Dendritic cell treated with granulocyte-macrophage colony-stimulating factor and Interleukin-4, amounts not matched to agents 40 ng/mL and 50 ng/mL, for 4 days (primary cell): Measurements from ENCODE around the gene EXOC4.
"Not testable (repeated sequence)": the region's sequence is repeated elsewhere in the genome, so short reads cannot be mapped to it uniquely, and the experiment has no call there.

Experiments
- H3K27ac Mint-ChIP-seq: one replicate; pipeline ENCODE4 v1.8.0; 2022; ENCODE audit warnings: mild to moderate bottlenecking, mixed read lengths
- H3K27me3 Mint-ChIP-seq: one replicate; pipeline ENCODE4 v1.8.0; 2022; ENCODE audit warnings: mild to moderate bottlenecking, mixed read lengths
- H3K36me3 Mint-ChIP-seq: one replicate; pipeline ENCODE4 v1.8.0; 2022; ENCODE audit warnings: low read depth, mixed read lengths
- H3K4me1 Mint-ChIP-seq: one replicate; pipeline ENCODE4 v1.8.0; 2022; ENCODE audit warnings: low read depth, mixed read lengths
- H3K4me3 Mint-ChIP-seq: one replicate; pipeline ENCODE4 v1.8.0; 2022; ENCODE audit warnings: mild to moderate bottlenecking, moderate library complexity, mixed read lengths
- H3K9me3 Mint-ChIP-seq: one replicate; pipeline ENCODE4 v1.8.0; 2022; ENCODE audit warnings: mixed read lengths
- intact Hi-C: fragments of 100-400 bp; cut with micrococcal nuclease; formaldehyde crosslinking; loops from one replicate; pipeline ENCODE4 v1.15.0; 2022

The EXOC4 gene

DNA sequence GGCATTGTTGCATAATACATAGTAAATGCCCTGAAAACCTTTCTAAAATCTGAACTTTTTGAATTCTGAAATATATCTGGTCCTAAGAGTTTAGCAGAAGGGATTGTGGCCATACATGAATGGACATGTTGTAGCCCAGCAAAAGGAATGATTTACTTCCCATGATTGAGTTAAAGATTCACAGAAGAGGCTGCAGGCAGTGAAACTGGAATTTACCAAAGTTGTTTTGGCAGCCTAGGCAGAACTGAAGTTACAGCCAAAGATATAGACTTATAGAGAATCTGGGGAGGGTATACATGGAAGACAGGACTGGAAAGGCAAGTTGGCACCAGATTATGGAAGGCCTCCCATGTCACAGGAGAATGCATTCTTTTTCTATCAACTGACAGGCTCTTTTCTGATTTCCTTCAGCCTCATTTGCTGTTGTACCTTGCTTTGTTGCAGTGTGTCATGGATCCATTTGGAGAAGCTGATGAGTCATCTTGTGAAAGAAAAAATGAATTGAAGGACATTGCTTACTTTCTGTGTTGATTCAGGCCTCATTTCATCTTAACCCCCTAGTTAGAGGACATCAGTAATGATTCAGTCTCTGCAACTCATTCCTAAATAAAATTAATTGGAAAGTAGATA, 518.1 kb downstream of the EXOC4 start:
- intact Hi-C loops, result no loop called here
- Mint-ChIP-seq H3K27me3 (no peaks in the 10 kb centered on the region), H3K4me3 (no peak overlapping the region), H3K4me1 (peaks cover 5% of the 10 kb centered on the region), H3K27ac (no peak overlapping the region), H3K36me3 (no peaks in the 10 kb centered on the region), H3K9me3 (no peaks in the 10 kb centered on the region)

DNA sequence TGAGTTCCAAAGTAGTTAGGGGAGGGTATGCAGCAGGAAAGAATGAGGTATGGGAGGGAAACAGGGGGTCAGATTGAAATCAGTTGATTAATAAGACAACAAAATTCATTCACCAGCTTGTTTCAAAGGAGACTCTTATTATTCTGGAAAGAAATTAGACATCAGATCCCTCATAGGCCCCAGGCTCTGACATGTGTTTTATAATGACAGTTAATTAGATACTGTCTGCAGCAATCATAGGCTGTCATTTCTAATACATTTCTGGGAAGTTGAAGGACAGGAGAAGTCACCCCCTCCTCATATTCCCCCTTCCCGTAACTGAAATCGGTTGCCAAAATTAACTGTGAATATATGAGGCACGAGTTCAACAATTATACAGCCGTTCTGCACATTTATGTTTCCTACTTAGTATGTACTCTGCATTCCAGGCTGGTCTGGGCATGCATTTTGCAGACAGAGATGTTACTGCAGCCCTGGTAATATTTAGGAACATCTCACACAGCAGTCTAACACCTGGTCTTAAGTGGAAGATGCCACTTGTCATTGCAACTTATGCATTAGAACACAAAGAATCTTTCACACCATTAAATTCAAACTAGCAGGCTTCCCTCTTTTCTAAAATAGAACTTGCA, 519.0 kb downstream of the EXOC4 start:
- Mint-ChIP-seq H3K4me1 (peaks cover 5% of the 10 kb centered on the region), H3K9me3 (no peaks in the 10 kb centered on the region), H3K27ac (no peak overlapping the region), H3K36me3 (no peaks in the 10 kb centered on the region), H3K4me3 (no peak overlapping the region), H3K27me3 (no peaks in the 10 kb centered on the region)
- intact Hi-C loops, result no loop called here

DNA sequence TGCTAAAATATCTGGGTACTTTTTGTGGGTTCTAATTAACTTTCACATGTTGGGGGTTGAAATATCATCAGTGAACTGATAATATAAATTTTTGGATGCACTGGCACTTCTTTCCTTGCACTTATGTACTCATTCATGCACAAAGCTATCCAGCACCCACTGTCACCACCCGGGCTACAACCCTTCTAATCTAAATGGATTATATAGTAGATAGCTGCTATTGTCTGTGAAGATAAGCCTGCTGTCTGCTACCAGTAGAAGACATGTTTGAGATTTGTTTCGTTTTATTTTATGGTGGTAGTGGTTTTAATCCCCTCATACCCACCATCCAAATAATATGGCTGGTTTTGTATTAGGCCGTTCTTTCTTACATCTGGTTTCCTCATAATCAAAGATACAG, 520.7 kb downstream of the EXOC4 start:
- Mint-ChIP-seq H3K36me3 (peaks cover 7% of the 10 kb centered on the region), H3K27ac (no peak overlapping the region), H3K4me1 (no peaks in the 10 kb centered on the region), H3K4me3 (no peak overlapping the region), H3K27me3 (no peaks in the 10 kb centered on the region), H3K9me3 (no peaks in the 10 kb centered on the region)
- intact Hi-C loops, result no loop called here

DNA sequence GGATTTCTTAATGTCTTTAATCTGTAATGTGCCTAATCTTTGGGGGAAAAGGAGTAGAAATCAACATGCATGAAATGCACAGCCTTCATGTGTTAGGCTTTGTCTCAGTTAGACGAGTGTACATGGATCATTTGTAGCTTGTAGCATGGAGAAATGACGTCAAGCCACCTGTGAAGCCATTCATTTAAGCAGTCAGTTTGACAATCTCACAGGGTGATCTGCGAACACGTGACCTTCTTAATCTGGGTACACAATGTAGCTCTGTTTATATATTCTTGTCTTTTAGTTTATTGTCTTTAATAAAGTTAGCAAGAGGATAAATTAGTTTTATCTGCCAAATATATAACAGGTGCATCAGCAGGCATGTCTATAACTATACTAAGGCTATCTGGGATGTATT, 522.3 kb downstream of the EXOC4 start:
- Mint-ChIP-seq H3K4me3 (no peak overlapping the region), H3K27ac (no peak overlapping the region), H3K27me3 (no peaks in the 10 kb centered on the region), H3K4me1 (no peaks in the 10 kb centered on the region), H3K36me3 (peaks cover 11% of the 10 kb centered on the region), H3K9me3 (peaks cover 9% of the 10 kb centered on the region)
- intact Hi-C loops, result no loop called here

DNA sequence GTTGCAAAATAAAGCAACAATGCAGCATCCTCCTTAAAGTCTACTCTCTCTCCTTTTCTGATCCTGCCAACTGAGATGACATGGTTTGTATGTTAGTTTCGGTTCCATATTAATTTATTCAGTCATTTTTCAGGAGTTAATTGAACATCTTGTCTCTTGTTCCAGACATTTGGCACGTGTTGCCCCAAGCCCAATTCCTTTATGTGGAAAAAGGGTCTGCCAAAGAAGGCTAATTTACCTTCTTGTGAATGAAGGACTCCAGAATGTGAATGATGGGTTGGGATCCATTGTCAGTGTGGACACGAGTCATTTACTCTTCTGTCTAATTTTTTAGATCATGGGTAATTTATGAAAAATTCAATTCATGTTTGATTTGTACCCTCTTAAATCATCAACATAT, 523.4 kb downstream of the EXOC4 start:
- intact Hi-C loops, result no loop called here
- Mint-ChIP-seq H3K4me3 (no peak overlapping the region), H3K9me3 (peaks cover 9% of the 10 kb centered on the region), H3K36me3 (peaks cover 11% of the 10 kb centered on the region), H3K4me1 (no peaks in the 10 kb centered on the region), H3K27me3 (no peaks in the 10 kb centered on the region), H3K27ac (no peak overlapping the region)

DNA sequence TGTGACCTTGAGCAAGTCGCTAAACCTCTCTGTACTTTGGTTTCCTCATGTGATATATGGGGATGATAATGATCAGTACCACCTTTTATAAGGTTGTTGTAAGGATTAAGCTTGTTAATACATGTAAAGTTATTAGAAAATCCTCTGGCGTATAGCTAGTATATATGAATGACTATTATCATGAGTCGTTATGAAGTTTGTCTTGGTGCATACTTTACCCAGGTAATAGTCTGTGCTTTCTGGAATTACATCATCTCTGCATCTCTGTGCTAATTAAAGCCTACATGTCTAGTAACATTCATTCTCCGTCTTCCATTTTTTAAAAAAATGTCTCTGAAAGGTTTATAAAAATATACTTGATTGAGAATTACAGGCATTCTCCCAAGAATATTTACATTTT, 524.8 kb downstream of the EXOC4 start:
- peaks cover 11% of the 10 kb centered on the region for H3K36me3 Mint-ChIP-seq
- intact Hi-C loops, result no loop called here
- no peaks in the 10 kb centered on the region for H3K4me1 Mint-ChIP-seq
- no peak overlapping the region for H3K4me3 Mint-ChIP-seq
- no peak overlapping the region for H3K27ac Mint-ChIP-seq
- peaks cover 9% of the 10 kb centered on the region for H3K9me3 Mint-ChIP-seq
- H3K27me3 Mint-ChIP-seq, result no peaks in the 10 kb centered on the region

DNA sequence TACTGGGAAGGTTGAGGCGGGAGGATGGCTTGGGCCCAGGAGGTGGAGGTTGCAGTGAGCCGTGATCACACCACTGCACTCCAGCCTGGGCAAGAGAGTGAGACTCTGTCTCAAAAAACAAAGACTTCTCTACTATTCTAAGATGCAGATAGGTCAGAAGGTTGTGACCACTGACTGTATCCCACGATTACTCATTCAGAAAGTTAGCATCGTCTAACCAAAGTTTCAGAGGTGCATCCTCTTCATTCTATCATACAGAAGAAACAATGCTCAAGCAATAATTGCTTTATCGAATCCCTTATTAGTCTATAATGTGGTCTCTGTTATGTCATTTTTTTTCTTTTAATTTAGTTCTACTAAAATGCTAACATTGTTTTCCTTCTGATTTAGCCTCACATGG, 525.6 kb downstream of the EXOC4 start:
- Mint-ChIP-seq H3K27me3 (no peaks in the 10 kb centered on the region), H3K27ac (no peak overlapping the region), H3K9me3 (peaks cover 9% of the 10 kb centered on the region), H3K4me3 (no peak overlapping the region), H3K36me3 (peaks cover 11% of the 10 kb centered on the region), H3K4me1 (no peaks in the 10 kb centered on the region)
- intact Hi-C loops, result no loop called here

DNA sequence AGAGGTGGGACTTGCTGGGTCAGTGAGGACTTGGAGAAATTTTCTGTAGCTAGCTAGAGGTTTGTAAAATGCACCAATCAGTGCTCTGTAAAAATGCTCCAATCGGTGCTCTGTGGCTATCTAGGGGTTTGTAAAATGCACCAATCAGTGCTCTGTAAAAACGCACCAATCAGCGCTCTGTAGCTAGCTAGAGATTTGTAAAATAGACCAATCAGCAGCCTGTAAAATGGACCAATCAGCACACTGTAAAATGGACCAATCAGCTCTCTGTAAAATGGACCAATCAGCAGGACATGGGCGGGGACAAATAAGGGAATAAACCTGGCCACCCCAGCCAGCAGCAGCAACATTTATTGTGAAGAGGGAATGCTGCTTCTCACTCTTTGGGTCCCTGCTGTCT, 526.7 kb downstream of the EXOC4 start:
- H3K27me3 Mint-ChIP-seq, H3K4me1 Mint-ChIP-seq, H3K9me3 Mint-ChIP-seq, intact Hi-C loops, H3K27ac Mint-ChIP-seq, H3K4me3 Mint-ChIP-seq: not testable (repeated sequence)
- peaks cover 11% of the 10 kb centered on the region for H3K36me3 Mint-ChIP-seq

DNA sequence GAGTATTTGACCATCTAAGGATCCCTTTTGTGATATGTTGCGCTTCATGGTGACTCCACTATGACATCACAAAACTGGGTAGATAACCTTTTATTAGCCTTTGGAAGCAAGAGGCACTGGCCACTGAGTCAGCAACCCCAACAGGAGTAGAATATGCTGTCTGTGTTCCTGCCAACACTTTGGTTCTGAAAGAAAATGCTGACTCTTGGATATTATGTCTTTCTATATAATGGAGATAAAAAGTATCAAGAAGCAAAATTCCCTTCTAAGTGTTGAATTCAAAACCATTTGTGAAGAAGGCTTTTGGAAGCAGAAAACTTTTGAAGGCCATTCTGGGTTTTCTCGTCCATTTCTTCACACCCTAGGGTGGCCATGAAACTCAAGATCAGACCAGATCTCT, 528.0 kb downstream of the EXOC4 start:
- Mint-ChIP-seq H3K27me3 (no peaks in the 10 kb centered on the region), H3K4me3 (no peak overlapping the region), H3K9me3 (peaks cover 9% of the 10 kb centered on the region), H3K27ac (no peak overlapping the region), H3K36me3 (peaks cover 11% of the 10 kb centered on the region), H3K4me1 (no peaks in the 10 kb centered on the region)
- intact Hi-C loops, result no loop called here

DNA sequence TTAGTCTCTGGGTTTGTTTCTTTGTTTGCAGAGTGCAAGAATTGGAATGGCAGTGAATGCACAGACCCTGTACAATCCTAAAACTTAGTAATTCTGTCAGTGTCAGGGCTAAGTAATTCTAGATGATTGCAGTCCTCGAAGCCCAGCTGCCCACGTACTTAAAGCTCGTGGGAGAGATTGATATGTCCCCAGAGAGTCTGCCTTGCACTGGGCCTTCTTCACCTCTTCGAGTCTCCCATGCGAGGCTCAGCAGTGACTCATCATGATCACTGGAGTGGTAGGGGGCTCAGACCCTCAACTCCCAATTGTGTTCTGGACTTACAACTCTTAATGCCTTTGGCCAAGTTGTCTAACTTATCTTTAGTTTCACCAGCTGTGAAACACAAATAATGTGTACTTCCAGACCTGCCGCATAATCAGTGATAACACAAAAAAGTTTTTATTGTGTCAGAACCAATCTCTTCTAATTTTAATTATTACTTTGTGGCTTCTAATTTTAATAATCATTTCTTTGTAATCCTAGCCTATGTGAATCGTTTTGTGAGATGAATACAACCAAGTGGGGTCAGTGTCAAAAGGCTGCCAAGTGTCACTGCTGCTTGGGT, 528.7 kb downstream of the EXOC4 start:
- H3K36me3 Mint-ChIP-seq, result peaks cover 11% of the 10 kb centered on the region
- H3K27me3 Mint-ChIP-seq, result no peaks in the 10 kb centered on the region
- no peak overlapping the region for H3K27ac Mint-ChIP-seq
- no peak overlapping the region for H3K4me3 Mint-ChIP-seq
- peaks cover 9% of the 10 kb centered on the region for H3K9me3 Mint-ChIP-seq
- H3K4me1 Mint-ChIP-seq, result no peaks in the 10 kb centered on the region
- intact Hi-C loops, result no loop called here

DNA sequence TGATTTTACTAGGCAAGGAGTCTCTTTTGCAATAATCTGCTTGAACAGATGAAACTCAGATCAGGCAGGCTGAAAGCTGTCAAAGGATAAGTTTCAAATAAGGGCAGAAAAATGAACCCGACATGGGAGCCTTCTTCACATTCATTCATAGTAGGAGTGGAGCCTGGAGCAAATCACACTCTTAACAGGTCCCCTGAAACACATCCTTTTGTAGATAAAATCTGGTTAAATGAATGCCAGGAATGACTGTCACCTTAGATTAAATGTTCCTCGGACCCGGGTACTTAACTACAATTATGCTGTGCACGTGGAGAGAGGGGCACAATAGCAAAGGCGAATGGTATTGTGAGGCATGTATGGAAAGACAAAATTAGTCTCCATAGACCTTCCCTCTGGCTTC, 529.6 kb downstream of the EXOC4 start:
- peaks cover 9% of the 10 kb centered on the region for H3K9me3 Mint-ChIP-seq
- H3K4me1 Mint-ChIP-seq, result no peaks in the 10 kb centered on the region
- intact Hi-C loops, result no loop called here
- H3K27ac Mint-ChIP-seq, result no peak overlapping the region
- H3K4me3 Mint-ChIP-seq, result no peak overlapping the region
- H3K36me3 Mint-ChIP-seq, result peaks cover 11% of the 10 kb centered on the region
- H3K27me3 Mint-ChIP-seq, result no peaks in the 10 kb centered on the region

DNA sequence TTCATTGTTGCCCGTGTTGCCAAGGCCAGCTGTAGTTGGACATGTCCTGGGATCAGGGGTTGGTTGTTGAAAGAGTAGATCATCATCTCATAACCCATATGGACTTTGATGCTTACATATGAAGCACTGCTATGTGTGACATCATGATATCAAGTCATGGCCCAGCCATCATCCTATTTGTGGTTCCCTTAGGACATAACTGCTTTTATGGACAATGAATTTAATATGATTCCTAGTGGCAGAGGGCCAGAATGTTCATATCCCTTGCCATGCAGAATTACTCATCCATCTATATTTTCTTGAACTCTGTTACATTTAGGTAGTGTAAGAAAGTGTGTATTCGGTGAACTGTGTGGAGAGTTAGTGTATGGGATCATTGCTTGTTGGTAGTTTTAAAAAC, 530.4 kb downstream of the EXOC4 start:
- intact Hi-C loops, result no loop called here
- H3K27ac Mint-ChIP-seq, result no peak overlapping the region
- no peaks in the 10 kb centered on the region for H3K4me1 Mint-ChIP-seq
- H3K9me3 Mint-ChIP-seq, result peaks cover 9% of the 10 kb centered on the region
- peaks cover 10% of the 10 kb centered on the region for H3K36me3 Mint-ChIP-seq
- H3K4me3 Mint-ChIP-seq, result no peak overlapping the region
- H3K27me3 Mint-ChIP-seq, result no peaks in the 10 kb centered on the region

DNA sequence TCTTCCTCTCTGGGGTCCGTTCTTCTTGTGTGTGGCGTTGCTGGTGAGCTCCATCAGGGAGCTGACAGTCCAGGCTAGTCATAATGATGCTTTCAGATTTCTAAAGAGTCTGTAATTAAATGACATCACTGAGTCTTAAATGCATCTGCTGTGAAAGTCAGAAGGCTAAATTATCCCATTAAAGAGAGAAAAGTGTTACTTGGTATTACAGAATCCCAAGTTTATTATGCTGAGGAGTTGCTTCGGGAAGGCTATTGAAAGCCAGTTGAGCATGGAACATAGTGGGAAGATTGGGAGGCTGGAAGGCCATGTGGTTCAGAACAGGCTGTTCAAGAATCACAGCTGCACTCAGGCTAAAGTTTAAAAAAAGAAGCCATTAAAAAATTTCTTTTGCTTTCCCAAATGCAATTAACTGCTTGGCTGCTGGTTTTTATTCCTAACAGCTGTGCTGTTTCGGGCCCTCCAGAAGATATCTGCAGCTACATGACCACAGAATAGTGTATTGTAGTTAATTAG, 531.7 kb downstream of the EXOC4 start:
- Mint-ChIP-seq H3K27ac (no peak overlapping the region), H3K4me3 (no peak overlapping the region)

DNA sequence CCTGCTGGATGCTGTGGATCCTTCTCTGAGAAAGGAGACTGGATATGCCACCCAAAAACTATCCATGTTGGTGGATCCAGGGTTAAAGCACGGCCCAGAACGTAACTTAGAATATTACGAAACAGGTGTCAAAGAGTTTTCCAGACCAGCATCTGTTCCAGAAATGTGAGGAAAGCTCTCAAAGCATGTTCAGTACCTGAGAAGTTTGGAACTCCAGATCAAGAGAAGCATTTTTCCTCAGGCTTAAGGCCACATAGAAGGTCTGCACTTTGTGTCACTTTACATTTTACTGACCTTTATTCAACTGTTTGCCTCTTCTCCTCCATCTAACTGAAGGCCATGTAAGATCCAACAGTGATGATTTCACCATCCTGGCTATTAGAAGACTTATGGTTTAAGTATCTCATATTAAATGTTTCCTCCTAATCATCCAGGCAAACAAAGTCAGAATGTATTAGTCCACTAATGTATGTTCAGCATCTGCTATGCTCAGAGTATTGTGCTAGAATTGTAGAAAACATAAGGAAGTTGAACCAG, 533.6 kb downstream of the EXOC4 start:
- no peak overlapping the region for H3K27ac Mint-ChIP-seq
- H3K4me3 Mint-ChIP-seq, result no peak overlapping the region
- H3K36me3 Mint-ChIP-seq, result peaks cover 11% of the 10 kb centered on the region
- no peaks in the 10 kb centered on the region for H3K9me3 Mint-ChIP-seq
- H3K27me3 Mint-ChIP-seq, result no peaks in the 10 kb centered on the region
- intact Hi-C loops, result no loop called here
- H3K4me1 Mint-ChIP-seq, result no peaks in the 10 kb centered on the region

More for the DNA sequence above, 531.7 kb downstream of the EXOC4 start:
- Mint-ChIP-seq H3K27me3 (no peaks in the 10 kb centered on the region), H3K36me3 (peaks cover 13% of the 10 kb centered on the region), H3K9me3 (peaks cover 5% of the 10 kb centered on the region), H3K4me1 (no peaks in the 10 kb centered on the region)
- intact Hi-C loops, result no loop called here
